ENCODE measurements around the gene GPR157.
"Not testable (repeated sequence)": the region's sequence is repeated elsewhere in the genome, so short reads cannot be mapped to it uniquely, and the experiment has no call there.

GPR157 gene

DNA sequence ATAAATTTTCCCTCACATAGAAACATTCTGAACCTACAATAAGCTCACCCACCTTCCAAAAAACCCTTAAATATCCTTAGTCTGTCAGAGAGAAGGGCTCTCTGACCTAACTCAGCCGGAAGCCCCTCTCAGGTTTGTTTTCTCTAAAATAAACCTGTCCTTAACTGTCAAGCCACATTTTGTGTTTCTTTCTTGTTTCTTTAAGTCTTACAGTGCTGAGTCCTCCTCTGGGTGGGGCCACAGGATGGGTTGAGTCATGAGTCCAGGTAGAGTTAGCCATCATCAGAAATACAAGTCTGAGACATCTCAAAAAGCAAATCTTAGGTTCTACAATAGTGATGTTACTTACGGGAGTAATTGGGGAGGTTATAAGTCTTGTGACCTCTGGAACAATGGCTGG is 33.1 kb downstream of the GPR157 start:
- Histone ChIP-seq H3K79me2 (no peaks in the 10 kb centered on the region), H3K4me1 (peaks cover 14% of the 10 kb centered on the region), H3K4me2 (ENCODE audit: low read length) (no peak overlapping the region), H3K4me3 (ENCODE audit: low read depth, low read length) (no peak overlapping the region), H3K36me3 (ENCODE audit: control insufficient read depth, insufficient read depth, low read length) (no peaks in the 10 kb centered on the region), H3K9me3 (ENCODE audit: control insufficient read depth, low read length) (no peaks in the 10 kb centered on the region), H2AFZ (no peak overlapping the region), H3K27ac (no peak overlapping the region), H3K27me3 (ENCODE audit: control insufficient read depth, insufficient read depth, low read length) (no peaks in the 10 kb centered on the region), H3K9ac (no peak overlapping the region)
- TF ChIP-seq, protein P1, sequence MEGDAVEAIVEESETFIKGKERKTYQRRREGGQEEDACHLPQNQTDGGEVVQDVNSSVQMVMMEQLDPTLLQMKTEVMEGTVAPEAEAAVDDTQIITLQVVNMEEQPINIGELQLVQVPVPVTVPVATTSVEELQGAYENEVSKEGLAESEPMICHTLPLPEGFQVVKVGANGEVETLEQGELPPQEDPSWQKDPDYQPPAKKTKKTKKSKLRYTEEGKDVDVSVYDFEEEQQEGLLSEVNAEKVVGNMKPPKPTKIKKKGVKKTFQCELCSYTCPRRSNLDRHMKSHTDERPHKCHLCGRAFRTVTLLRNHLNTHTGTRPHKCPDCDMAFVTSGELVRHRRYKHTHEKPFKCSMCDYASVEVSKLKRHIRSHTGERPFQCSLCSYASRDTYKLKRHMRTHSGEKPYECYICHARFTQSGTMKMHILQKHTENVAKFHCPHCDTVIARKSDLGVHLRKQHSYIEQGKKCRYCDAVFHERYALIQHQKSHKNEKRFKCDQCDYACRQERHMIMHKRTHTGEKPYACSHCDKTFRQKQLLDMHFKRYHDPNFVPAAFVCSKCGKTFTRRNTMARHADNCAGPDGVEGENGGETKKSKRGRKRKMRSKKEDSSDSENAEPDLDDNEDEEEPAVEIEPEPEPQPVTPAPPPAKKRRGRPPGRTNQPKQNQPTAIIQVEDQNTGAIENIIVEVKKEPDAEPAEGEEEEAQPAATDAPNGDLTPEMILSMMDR (IDR thresholded peaks at IDR 0.05): no peak

DNA sequence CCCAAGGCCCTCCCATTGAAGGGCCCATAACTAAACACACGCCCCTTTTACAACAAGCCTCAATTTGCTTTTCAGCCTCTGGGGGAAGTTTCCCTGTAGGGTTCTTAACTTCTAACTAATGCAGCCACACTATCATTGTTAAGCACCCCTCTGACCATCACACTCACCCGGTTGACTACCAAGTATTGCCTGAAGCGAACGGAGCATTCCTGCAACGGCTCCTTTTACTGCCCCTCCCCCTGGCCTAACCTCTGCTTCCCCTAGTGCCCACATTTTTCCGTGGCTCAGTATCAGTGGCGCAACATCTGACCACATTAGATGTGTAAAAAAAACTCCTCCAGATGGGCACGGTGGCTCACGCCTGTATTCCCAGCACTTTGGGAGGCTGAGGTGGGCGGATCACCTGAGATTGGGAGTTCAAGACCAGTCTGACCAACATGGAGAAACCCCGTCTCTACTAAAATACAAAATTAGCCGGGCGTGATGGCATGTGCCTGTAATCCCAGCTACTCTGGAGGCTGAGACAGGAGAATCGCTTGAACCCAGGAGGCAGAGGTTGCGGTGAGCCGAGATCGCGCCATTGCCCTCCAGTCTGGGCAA is 34.8 kb downstream of the GPR157 start:
- H3K4me2 ChIP-seq (ENCODE audit: low read length); H3K9ac ChIP-seq; H3K79me2 ChIP-seq; H2AFZ ChIP-seq; H3K27me3 ChIP-seq (ENCODE audit: control insufficient read depth, insufficient read depth, low read length); H3K9me3 ChIP-seq (ENCODE audit: control insufficient read depth, low read length); H3K27ac ChIP-seq; H3K4me3 ChIP-seq (ENCODE audit: low read depth, low read length); H3K36me3 ChIP-seq (ENCODE audit: control insufficient read depth, insufficient read depth, low read length); H3K4me1 ChIP-seq: not testable (repeated sequence)

DNA sequence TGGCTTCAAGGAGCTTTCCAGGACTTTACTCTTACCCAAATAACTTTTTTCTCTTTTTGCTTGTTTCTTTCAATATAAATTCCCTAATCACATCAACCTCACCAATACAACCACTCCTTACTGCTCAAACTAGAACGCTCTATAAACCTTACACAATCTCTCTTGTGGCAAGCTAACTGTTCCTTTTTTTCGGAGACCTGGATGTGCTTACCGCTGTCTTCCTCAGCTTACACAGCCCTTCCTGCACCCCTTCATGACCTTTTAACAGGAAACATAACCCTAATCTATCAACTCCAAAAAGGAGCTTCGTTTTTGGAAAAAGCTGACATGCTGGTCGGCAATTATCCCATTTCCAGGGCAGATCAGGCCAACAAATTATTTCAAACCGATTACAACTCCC is 35.3 kb downstream of the GPR157 start:
- TF ChIP-seq, protein P1 (IDR thresholded peaks at IDR 0.05): no peak
- no peaks in the 10 kb centered on the region for H3K9me3 ChIP-seq (ENCODE audit: control insufficient read depth, low read length)
- no peaks in the 10 kb centered on the region for H3K79me2 ChIP-seq
- peaks cover 7% of the 10 kb centered on the region for H3K4me1 ChIP-seq
- no peak overlapping the region for H3K9ac ChIP-seq
- no peaks in the 10 kb centered on the region for H3K36me3 ChIP-seq (ENCODE audit: control insufficient read depth, insufficient read depth, low read length)
- H3K27me3 ChIP-seq (ENCODE audit: control insufficient read depth, insufficient read depth, low read length): no peaks in the 10 kb centered on the region
- H2AFZ ChIP-seq: no peak overlapping the region
- no peak overlapping the region for H3K4me2 ChIP-seq (ENCODE audit: low read length)
- no peak overlapping the region for H3K4me3 ChIP-seq (ENCODE audit: low read depth, low read length)
- no peak overlapping the region for H3K27ac ChIP-seq

DNA sequence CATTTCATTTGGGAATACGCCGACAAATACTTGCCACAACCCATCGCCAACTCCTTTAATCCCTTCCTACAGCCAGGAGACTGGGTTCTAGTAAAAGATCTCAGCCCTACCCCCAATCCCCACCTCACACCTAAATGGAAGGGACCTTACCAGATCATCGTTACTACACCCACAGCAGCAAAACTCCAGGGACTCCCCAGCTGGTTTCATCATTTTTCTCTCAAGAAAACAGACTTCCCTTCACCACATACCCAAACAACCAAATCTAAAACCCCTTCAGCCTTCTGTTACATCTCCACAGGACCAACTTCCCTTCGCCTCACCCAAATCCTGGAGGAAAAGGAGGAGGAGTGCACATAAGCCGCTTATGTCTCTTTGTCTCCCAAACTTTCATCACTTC is 35.8 kb downstream of the GPR157 start:
- Histone ChIP-seq H3K4me2 (ENCODE audit: low read length) (no peak overlapping the region), H2AFZ (no peak overlapping the region), H3K27ac (no peak overlapping the region), H3K9ac (no peak overlapping the region), H3K36me3 (ENCODE audit: control insufficient read depth, insufficient read depth, low read length) (no peaks in the 10 kb centered on the region), H3K4me1 (peaks cover 7% of the 10 kb centered on the region), H3K79me2 (no peaks in the 10 kb centered on the region), H3K4me3 (ENCODE audit: low read depth, low read length) (no peak overlapping the region), H3K27me3 (ENCODE audit: control insufficient read depth, insufficient read depth, low read length) (no peaks in the 10 kb centered on the region), H3K9me3 (ENCODE audit: control insufficient read depth, low read length) (no peaks in the 10 kb centered on the region)
- TF ChIP-seq, protein P1 (IDR thresholded peaks at IDR 0.05): no peak

DNA sequence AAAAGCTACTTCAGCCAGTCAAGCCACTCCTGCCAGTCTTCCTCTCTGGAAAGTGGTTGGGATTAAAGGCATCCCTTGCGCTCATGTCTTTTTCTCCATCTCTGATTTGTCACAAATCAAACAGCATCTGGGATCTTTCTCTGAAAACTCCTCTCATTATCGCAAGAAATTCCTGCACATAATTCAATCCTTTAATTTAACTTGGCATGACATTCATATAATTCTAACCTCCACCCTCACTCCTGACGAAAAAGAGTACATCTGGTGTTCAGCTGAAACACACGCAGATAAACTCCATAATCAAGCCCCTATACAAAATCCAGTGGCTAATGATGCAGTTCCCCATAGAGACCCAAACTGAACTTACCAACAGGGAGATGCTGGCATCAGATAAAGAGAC is 40.1 kb downstream of the GPR157 start:
- H3K9ac ChIP-seq: no peak overlapping the region

More for the DNA sequence above, 40.1 kb downstream of the GPR157 start:
- no peaks in the 10 kb centered on the region for H3K9me3 ChIP-seq (ENCODE audit: control insufficient read depth, low read length)
- H3K27me3 ChIP-seq (ENCODE audit: control insufficient read depth, insufficient read depth, low read length): no peaks in the 10 kb centered on the region
- peaks cover 19% of the 10 kb centered on the region for H3K4me1 ChIP-seq
- H3K79me2 ChIP-seq: no peaks in the 10 kb centered on the region
- TF ChIP-seq, protein P1 (IDR thresholded peaks at IDR 0.05): no peak
- no peak overlapping the region for H2AFZ ChIP-seq
- H3K4me3 ChIP-seq (ENCODE audit: low read depth, low read length): no peak overlapping the region
- no peak overlapping the region for H3K4me2 ChIP-seq (ENCODE audit: low read length)
- H3K27ac ChIP-seq: no peak overlapping the region
- H3K36me3 ChIP-seq (ENCODE audit: control insufficient read depth, insufficient read depth, low read length): no peaks in the 10 kb centered on the region

All from parathyroid adenoma (tissue), 2 donors.